Measurements from ENCODE around the gene THBS3. TPM values are rescaled to one million over a fixed set of nuclear protein-coding genes. Genes with fewer than 3 reads are reported as not detected.
"Not testable (repeated sequence)": the region's sequence is repeated elsewhere in the genome, so short reads cannot be mapped to it uniquely, and the experiment has no call there.

THBS3 gene
- total RNA-seq, 1 experiment from 2014 or later = 33.0 TPM

DNA sequence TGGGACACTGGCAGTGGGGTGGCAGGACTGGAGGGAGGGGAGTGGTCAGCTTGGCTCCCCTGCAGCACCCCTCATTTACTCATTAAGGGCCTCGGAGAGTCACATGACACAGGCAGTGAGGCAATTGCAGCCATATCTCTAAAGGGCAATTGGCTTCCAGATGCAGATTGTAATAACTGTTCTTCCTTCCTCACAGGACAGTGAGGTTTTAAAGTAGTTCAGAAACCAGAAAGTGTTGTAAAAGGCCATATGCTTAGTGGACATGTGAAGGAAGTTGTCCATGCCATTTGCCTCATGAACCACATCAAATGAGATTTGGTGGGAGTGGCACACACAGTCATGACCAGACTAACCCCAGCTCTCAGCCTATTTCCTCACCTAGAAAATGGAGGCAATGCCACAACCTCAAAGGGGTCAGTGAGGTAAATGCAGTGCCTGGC is 11.9 kb upstream of the THBS3 start:
- no peaks in the 10 kb centered on the region for H3K9me3 Mint-ChIP-seq (ENCODE audit: unreplicated experiment)
- DNase-seq (ENCODE audit: unreplicated experiment) = peak; percentile 20
- H3K4me3 Mint-ChIP-seq (ENCODE audit: unreplicated experiment) = no peak overlapping the region
- H3K27ac Mint-ChIP-seq (ENCODE audit: low read depth, unreplicated experiment) = peak overlapping the region; percentile 93
- ChIA-PET POLR2A (interaction anchor here (0.8 to 1.9 kb wide), 6 partner anchors 10 to 91 kb away, joined by 3 to 13 read pairs (median 5); partner anchors contain the start of genes KRTCAP2 and MTX1), CTCF (interaction anchor here (0.6 to 1.8 kb wide), 5 partner anchors 12 to 176 kb away, joined by 3 to 8 read pairs (median 6); partner anchors contain the start of genes KRTCAP2 and THBS3)
- TF ChIP-seq, protein P1, sequence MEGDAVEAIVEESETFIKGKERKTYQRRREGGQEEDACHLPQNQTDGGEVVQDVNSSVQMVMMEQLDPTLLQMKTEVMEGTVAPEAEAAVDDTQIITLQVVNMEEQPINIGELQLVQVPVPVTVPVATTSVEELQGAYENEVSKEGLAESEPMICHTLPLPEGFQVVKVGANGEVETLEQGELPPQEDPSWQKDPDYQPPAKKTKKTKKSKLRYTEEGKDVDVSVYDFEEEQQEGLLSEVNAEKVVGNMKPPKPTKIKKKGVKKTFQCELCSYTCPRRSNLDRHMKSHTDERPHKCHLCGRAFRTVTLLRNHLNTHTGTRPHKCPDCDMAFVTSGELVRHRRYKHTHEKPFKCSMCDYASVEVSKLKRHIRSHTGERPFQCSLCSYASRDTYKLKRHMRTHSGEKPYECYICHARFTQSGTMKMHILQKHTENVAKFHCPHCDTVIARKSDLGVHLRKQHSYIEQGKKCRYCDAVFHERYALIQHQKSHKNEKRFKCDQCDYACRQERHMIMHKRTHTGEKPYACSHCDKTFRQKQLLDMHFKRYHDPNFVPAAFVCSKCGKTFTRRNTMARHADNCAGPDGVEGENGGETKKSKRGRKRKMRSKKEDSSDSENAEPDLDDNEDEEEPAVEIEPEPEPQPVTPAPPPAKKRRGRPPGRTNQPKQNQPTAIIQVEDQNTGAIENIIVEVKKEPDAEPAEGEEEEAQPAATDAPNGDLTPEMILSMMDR (IDR thresholded peaks at IDR 0.05; ENCODE audit: unreplicated experiment) = no peak
- H3K4me1 Mint-ChIP-seq (ENCODE audit: insufficient read depth, unreplicated experiment) = peaks cover 26% of the 10 kb centered on the region
- peaks cover 9% of the 10 kb centered on the region for H3K36me3 Mint-ChIP-seq (ENCODE audit: insufficient read depth, unreplicated experiment)
- intact Hi-C loops (cut with micrococcal nuclease) = no loop called here
- no TSS peak for BruUV-seq (replicated peaks)
- H3K27me3 Mint-ChIP-seq (ENCODE audit: insufficient read depth, unreplicated experiment) = no peaks in the 10 kb centered on the region

DNA sequence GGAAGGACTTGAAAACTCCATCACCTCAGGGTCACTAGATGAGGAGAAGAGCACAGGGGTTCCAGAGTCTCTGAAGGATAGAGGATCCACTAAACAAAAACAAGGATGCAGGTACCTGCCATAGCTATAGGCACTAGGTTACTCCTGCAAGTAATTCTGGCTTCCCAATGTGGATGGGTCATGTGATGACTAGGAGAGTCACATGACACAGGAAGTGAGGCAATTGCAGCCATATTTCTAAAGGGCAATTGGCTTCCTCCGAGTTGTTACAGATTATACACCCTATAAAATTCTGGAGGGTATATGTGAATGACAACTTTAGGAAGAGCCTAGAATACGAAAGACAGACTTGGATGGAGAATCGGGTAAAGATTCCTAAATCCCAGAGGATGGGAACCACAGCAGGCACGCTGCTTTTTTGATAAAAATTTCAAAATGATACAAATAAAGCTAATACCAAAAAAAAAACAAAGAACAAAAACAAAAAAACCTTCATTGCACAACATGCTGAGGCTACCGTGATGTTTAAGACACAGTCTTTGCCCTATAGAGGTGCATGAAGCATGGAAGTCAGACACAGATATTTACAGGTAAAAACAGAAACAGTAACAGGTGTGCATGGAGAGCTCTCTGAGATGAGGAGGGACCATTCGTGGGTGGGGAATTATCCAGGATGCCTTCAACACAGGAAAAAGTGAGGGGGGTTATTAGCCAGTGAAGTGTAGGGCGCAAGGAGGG is 11.3 kb upstream of the THBS3 start:
- peaks cover 10% of the 10 kb centered on the region for H3K36me3 Mint-ChIP-seq (ENCODE audit: insufficient read depth, unreplicated experiment)
- H3K27me3 Mint-ChIP-seq (ENCODE audit: insufficient read depth, unreplicated experiment) = no peaks in the 10 kb centered on the region
- intact Hi-C loops (cut with micrococcal nuclease) = no loop called here
- H3K27ac Mint-ChIP-seq (ENCODE audit: low read depth, unreplicated experiment) = peak overlapping the region; percentile 93
- no peaks in the 10 kb centered on the region for H3K9me3 Mint-ChIP-seq (ENCODE audit: unreplicated experiment)
- POLR2A ChIA-PET = interaction anchor here (0.7 to 1.9 kb wide), 8 partner anchors 8 to 336 kb away, joined by 3 to 13 read pairs (median 4); partner anchors contain the start of genes KRTCAP2 and MTX1
- TF ChIP-seq, protein P1 (IDR thresholded peaks at IDR 0.05; ENCODE audit: unreplicated experiment) = no peak
- peak overlapping the region; percentile 62 for H3K4me3 Mint-ChIP-seq (ENCODE audit: unreplicated experiment)
- peaks cover 20% of the 10 kb centered on the region for H3K4me1 Mint-ChIP-seq (ENCODE audit: insufficient read depth, unreplicated experiment)
- CTCF ChIA-PET = interaction anchor here (0.6 to 1.8 kb wide), 8 partner anchors 8 to 176 kb away, joined by 3 to 8 read pairs (median 4); partner anchors contain the start of genes KRTCAP2 and THBS3
- DNase-seq (ENCODE audit: unreplicated experiment) = peak; percentile 83
- BruUV-seq (replicated peaks) = no TSS peak

DNA sequence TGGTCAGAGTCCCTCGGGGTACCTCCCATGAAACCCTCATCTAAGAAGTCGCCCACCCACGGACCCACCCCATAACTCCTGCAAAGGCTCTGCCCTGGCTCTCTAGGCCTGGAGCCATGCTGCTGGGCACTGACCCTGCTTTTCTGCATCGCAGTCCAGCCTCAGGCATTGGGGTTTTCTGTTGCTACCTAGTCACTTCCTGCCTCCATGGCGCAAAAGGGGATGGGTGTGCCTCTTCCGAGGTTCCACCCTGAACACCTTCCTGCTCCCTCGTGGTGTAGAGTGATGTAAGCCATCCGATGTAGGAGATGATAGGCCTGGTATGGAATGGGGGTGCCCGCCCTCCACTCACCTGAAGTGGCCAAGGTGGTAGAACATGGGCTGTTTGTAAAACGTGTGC is 7.0 kb upstream of the THBS3 start:
- intact Hi-C loops (cut with micrococcal nuclease); H3K27me3 Mint-ChIP-seq (ENCODE audit: insufficient read depth, unreplicated experiment); DNase-seq (ENCODE audit: unreplicated experiment); POLR2A ChIA-PET; BruUV-seq (replicated peaks); H3K27ac Mint-ChIP-seq (ENCODE audit: low read depth, unreplicated experiment); H3K9me3 Mint-ChIP-seq (ENCODE audit: unreplicated experiment); H3K4me3 Mint-ChIP-seq (ENCODE audit: unreplicated experiment): not testable (repeated sequence)
- CTCF ChIA-PET = interaction anchor here (1.0 kb wide), 1 partner anchor 39 kb away, joined by 3 read pairs; no protein-coding TSS in a partner anchor
- Mint-ChIP-seq H3K4me1 (ENCODE audit: insufficient read depth, unreplicated experiment) (peaks cover 27% of the 10 kb centered on the region), H3K36me3 (ENCODE audit: insufficient read depth, unreplicated experiment) (peaks cover 26% of the 10 kb centered on the region)

DNA sequence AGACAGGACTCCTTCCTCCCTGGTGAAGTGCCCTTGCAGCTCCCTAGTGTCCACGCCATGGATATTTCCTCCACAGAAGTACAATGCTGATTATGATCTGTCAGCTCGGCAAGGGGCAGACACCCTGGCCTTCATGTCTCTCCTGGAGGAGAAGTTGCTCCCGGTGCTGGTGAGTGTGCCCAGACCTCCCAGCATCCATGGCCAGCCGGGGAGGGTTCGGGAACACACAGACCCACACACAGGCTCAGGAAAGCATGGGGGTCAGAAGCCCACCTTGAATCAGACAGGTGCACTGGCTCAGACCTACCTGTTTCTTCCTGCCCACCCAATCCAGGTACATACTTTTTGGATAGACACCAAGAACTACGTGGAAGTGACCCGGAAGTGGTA is 4.3 kb upstream of the THBS3 start:
- H3K9me3 Mint-ChIP-seq (ENCODE audit: unreplicated experiment); DNase-seq (ENCODE audit: unreplicated experiment); H3K27ac Mint-ChIP-seq (ENCODE audit: low read depth, unreplicated experiment); BruUV-seq (replicated peaks); H3K27me3 Mint-ChIP-seq (ENCODE audit: insufficient read depth, unreplicated experiment); H3K4me3 Mint-ChIP-seq (ENCODE audit: unreplicated experiment); intact Hi-C loops (cut with micrococcal nuclease): not testable (repeated sequence)
- Mint-ChIP-seq H3K4me1 (ENCODE audit: insufficient read depth, unreplicated experiment) (peaks cover 24% of the 10 kb centered on the region), H3K36me3 (ENCODE audit: insufficient read depth, unreplicated experiment) (peaks cover 33% of the 10 kb centered on the region)
- ChIA-PET POLR2A (interaction anchor here (1.1 to 1.3 kb wide), 3 partner anchors 12 to 32 kb away, joined by 3 to 6 read pairs (median 4); no protein-coding TSS in a partner anchor), CTCF (interaction anchor here (1.3 kb wide), 1 partner anchor 11 kb away, joined by 4 read pairs; no protein-coding TSS in a partner anchor)

DNA sequence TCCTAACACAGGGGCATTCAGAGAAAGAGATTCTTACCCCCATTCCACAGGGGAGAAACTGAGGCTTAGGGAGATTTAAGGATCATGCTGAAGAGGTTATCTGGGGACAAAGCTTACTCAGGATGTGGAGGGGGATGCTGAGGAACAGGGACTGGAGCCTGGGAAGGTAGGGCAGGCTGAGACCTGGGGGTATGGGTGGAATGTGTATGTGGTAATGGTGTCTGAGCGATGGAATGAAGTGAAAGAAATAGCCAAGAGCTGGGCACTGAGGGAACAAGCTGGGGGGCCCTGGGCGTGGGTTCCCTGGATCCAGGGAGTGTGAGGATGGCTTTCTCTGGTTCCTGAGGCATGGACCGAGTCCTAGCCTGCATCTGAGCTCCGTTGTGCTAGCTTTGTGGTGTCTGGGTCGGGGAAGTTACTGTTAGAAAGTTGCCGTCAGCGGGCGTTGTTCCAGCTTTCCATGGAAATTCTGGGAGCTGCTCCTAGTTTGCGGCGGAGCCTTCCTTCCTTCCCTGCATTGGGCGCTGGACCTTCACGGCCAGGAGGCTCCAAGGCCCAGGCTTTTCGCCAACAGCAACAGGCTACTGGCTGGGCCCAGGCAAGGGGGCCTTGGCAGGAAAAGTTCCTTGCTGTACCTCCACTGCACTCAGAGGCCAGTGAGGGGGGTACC is 3.8 kb upstream of the THBS3 start:
- H3K9me3 Mint-ChIP-seq (ENCODE audit: unreplicated experiment); BruUV-seq (replicated peaks); H3K27me3 Mint-ChIP-seq (ENCODE audit: insufficient read depth, unreplicated experiment); H3K4me3 Mint-ChIP-seq (ENCODE audit: unreplicated experiment); intact Hi-C loops (cut with micrococcal nuclease); DNase-seq (ENCODE audit: unreplicated experiment): not testable (repeated sequence)
- peaks cover 37% of the 10 kb centered on the region for H3K36me3 Mint-ChIP-seq (ENCODE audit: insufficient read depth, unreplicated experiment)
- H3K27ac Mint-ChIP-seq (ENCODE audit: low read depth, unreplicated experiment) = peak overlapping the region; percentile 27
- peaks cover 28% of the 10 kb centered on the region for H3K4me1 Mint-ChIP-seq (ENCODE audit: insufficient read depth, unreplicated experiment)
- ChIA-PET CTCF (interaction anchor here (0.6 to 4.9 kb wide), 5 partner anchors 12 to 440 kb away, joined by 3 to 78 read pairs (median 3); no protein-coding TSS in a partner anchor), POLR2A (interaction anchor here (1.1 to 1.3 kb wide), 3 partner anchors 13 to 33 kb away, joined by 3 to 6 read pairs (median 4); no protein-coding TSS in a partner anchor)

Data from MCF 10A (cell line).